ENCODE results near the gene BRSK2. TPM values are rescaled to one million over a fixed set of nuclear protein-coding genes. Genes with fewer than 3 reads are reported as not detected.

Gene BRSK2
- total RNA-seq, 1 experiment from 2014 or later = 32.2 TPM

DNA sequence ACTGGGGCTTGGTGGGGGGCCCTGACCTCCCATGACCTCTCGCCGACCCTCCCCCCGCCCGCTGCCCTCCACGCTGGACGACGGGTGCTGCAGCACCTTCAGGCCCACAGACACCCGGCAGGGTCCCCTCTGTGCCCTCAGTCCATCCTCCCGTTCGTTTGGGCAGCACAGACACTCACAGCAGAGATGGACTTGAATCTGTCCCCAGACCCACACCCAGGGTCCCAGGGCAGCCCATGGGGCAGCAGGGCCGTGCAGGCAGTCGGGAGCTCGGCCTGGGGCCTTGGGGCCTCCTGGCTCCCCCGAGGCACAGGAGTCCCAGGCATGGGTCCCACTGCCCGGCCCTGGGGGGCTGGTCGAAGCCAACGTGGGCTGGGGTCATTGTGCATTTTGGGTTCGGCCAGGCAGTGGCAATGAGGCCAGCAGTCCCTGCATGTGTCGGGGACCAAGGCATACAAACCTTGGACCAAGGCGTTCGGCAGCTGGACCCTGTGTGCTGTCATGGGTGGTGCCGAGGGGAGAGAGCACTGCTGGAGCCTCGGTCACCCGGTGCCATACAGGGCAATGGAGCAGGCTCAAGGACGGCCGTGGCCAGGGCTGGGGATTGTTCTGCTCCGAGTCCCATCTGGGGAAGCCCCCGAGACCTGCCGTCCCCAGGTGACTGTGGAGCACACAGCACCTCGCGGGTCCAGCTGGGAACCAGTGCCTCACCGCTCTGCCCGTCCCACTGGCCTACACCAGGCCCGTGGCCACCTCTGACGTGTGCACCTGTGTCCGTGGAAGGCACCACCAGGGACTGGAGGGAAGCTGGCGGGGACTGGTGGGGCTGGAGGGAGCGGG is 19.3 kb upstream of the BRSK2 start:
- TF ChIP-seq, protein P1, sequence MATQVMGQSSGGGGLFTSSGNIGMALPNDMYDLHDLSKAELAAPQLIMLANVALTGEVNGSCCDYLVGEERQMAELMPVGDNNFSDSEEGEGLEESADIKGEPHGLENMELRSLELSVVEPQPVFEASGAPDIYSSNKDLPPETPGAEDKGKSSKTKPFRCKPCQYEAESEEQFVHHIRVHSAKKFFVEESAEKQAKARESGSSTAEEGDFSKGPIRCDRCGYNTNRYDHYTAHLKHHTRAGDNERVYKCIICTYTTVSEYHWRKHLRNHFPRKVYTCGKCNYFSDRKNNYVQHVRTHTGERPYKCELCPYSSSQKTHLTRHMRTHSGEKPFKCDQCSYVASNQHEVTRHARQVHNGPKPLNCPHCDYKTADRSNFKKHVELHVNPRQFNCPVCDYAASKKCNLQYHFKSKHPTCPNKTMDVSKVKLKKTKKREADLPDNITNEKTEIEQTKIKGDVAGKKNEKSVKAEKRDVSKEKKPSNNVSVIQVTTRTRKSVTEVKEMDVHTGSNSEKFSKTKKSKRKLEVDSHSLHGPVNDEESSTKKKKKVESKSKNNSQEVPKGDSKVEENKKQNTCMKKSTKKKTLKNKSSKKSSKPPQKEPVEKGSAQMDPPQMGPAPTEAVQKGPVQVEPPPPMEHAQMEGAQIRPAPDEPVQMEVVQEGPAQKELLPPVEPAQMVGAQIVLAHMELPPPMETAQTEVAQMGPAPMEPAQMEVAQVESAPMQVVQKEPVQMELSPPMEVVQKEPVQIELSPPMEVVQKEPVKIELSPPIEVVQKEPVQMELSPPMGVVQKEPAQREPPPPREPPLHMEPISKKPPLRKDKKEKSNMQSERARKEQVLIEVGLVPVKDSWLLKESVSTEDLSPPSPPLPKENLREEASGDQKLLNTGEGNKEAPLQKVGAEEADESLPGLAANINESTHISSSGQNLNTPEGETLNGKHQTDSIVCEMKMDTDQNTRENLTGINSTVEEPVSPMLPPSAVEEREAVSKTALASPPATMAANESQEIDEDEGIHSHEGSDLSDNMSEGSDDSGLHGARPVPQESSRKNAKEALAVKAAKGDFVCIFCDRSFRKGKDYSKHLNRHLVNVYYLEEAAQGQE (IDR thresholded peaks at IDR 0.05; ENCODE audit: insufficient read depth in 1 of 2, low read depth in 2 of 2, low read length in 1 of 2) = no peak
- TF ChIP-seq TCF7L2 (IDR thresholded peaks at IDR 0.05; ENCODE audit: low read depth, low read length) = no peak
- TF ChIP-seq, protein P2, sequence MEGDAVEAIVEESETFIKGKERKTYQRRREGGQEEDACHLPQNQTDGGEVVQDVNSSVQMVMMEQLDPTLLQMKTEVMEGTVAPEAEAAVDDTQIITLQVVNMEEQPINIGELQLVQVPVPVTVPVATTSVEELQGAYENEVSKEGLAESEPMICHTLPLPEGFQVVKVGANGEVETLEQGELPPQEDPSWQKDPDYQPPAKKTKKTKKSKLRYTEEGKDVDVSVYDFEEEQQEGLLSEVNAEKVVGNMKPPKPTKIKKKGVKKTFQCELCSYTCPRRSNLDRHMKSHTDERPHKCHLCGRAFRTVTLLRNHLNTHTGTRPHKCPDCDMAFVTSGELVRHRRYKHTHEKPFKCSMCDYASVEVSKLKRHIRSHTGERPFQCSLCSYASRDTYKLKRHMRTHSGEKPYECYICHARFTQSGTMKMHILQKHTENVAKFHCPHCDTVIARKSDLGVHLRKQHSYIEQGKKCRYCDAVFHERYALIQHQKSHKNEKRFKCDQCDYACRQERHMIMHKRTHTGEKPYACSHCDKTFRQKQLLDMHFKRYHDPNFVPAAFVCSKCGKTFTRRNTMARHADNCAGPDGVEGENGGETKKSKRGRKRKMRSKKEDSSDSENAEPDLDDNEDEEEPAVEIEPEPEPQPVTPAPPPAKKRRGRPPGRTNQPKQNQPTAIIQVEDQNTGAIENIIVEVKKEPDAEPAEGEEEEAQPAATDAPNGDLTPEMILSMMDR (IDR thresholded peaks at IDR 0.05) = no peak
- no peak for TF ChIP-seq POLR2AphosphoS5 (IDR thresholded peaks at IDR 0.05; ENCODE audit: low read depth, low read length)
- no peak for TF ChIP-seq SIN3A (IDR thresholded peaks at IDR 0.05; ENCODE audit: borderline replicate concordance, insufficient read depth, low read depth, low read length)
- DNase-seq (ENCODE audit: low read depth, low spot score) (no peak), ATAC-seq (no peak)
- POLR2A ChIA-PET = interaction anchor here (0.7 kb wide), 1 partner anchor 17 kb away, joined by 7 read pairs; no protein-coding TSS in a partner anchor
- no TSS peak for BruUV-seq (replicated peaks)
- intact Hi-C loops (cut with micrococcal nuclease; ENCODE audit: unreplicated experiment) (no loop called here), in situ Hi-C loops (cut with HindIII; ENCODE audit: low pct_unique_long_range_greater_than_20kb, low sequenced_read_pairs) (no loop called here)
- Histone ChIP-seq H3K9me3 (ENCODE audit: control insufficient read depth, insufficient read depth, low read depth, low read length) (peaks cover 13% of the 10 kb centered on the region), H3K4me3 (ENCODE audit: low read depth in 2 of 2, low read length in 2 of 2) (no peak overlapping the region), H3K27me3 (ENCODE audit: control insufficient read depth, insufficient read depth, low read length) (no peaks in the 10 kb centered on the region), H3K36me3 (ENCODE audit: control insufficient read depth, insufficient read depth, low read length) (no peaks in the 10 kb centered on the region), H3K4me1 (ENCODE audit: control insufficient read depth, insufficient read depth, low read length) (peaks cover 18% of the 10 kb centered on the region), H3K27ac (ENCODE audit: low read length) (no peak overlapping the region)
- CTCF ChIA-PET = no interaction called here

DNA sequence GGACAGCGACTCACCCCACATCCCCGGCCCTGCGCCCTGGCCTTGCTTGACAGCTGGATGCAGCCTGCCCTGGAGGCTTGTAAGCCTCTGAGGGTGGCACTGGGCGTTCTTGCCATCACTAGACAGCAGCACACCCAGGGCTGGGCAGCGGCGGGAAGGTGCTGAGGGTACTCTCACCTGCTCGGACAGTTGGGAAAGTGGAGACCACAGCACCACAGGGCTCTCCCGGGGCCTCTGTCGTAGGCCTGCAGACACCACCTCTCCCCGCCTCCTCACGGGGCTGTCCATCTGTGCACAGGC is 18.8 kb upstream of the BRSK2 start:
- DNase-seq (ENCODE audit: low read depth, low spot score) = no peak
- H3K27ac ChIP-seq (ENCODE audit: low read length) = no peak overlapping the region
- in situ Hi-C loops (cut with HindIII; ENCODE audit: low pct_unique_long_range_greater_than_20kb, low sequenced_read_pairs) (no loop called here), intact Hi-C loops (cut with micrococcal nuclease; ENCODE audit: unreplicated experiment) (no loop called here)
- TF ChIP-seq POLR2AphosphoS5 (IDR thresholded peaks at IDR 0.05; ENCODE audit: low read depth, low read length) (no peak), TCF7L2 (IDR thresholded peaks at IDR 0.05; ENCODE audit: low read depth, low read length) (no peak), SIN3A (IDR thresholded peaks at IDR 0.05; ENCODE audit: borderline replicate concordance, insufficient read depth, low read depth, low read length) (no peak)
- TF ChIP-seq, protein P1 (IDR thresholded peaks at IDR 0.05; ENCODE audit: insufficient read depth in 1 of 2, low read depth in 2 of 2, low read length in 1 of 2) = no peak
- TF ChIP-seq, protein P2 (IDR thresholded peaks at IDR 0.05) = no peak
- no peak overlapping the region for H3K4me3 ChIP-seq (ENCODE audit: low read depth in 2 of 2, low read length in 2 of 2)
- H3K36me3 ChIP-seq (ENCODE audit: control insufficient read depth, insufficient read depth, low read length) = no peaks in the 10 kb centered on the region
- no peak for ATAC-seq
- no peaks in the 10 kb centered on the region for H3K27me3 ChIP-seq (ENCODE audit: control insufficient read depth, insufficient read depth, low read length)
- POLR2A ChIA-PET = no interaction called here
- CTCF ChIA-PET = no interaction called here
- H3K4me1 ChIP-seq (ENCODE audit: control insufficient read depth, insufficient read depth, low read length) = peaks cover 18% of the 10 kb centered on the region
- peaks cover 7% of the 10 kb centered on the region for H3K9me3 ChIP-seq (ENCODE audit: control insufficient read depth, insufficient read depth, low read depth, low read length)
- BruUV-seq (replicated peaks) = no TSS peak
